ENCODE data around the gene SPNS2.

Gene SPNS2

DNA sequence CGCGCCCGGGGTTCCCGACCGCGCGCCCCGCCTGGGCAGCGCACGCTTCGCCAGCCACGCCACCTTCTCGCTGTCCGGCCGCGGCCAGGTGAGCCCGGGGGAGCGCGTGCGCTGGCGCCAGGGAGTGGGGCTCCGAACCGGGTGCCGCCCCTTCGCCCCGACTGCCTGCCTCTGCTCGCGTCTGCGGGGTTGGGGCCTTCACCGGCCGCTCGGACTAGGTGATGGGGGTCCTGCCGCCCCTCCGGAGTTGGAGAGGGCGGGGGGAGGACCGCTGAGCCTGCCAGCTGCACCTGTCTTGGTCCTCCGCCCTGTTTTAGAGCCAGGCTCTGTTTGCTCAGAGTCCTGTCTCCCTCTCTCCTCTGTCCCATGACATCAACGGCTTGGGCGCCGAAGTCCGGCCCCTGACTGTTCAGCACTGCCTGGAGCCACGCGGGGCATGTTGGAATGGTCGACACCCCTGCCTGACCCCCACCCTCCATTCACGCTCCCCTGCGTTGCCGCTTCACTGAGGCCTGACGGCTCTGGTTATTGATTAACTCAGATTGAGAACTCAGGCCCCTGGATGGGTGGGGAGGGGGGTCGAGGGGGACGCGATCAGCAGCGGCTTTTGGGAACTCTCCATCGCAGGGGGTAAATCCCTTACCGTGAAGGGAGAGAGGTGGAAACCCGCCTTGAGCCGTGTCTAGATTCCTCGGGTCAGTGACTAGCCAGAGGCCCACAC lies 86.4 kb downstream of the SPNS2 start:
- no peak for DNase-seq

- no peak for DNase-seq
These were observed 86.9 kb downstream of the SPNS2 start for GRCh38 chr17:4585638-4585994.

- DNase-seq, result no peak
These were observed 87.4 kb downstream of the SPNS2 start for GRCh38 chr17:4586043-4586442.

GRCh38 chr17:4587195-4587594 lies 88.5 kb downstream of the SPNS2 start:
- no peak for DNase-seq

DNA sequence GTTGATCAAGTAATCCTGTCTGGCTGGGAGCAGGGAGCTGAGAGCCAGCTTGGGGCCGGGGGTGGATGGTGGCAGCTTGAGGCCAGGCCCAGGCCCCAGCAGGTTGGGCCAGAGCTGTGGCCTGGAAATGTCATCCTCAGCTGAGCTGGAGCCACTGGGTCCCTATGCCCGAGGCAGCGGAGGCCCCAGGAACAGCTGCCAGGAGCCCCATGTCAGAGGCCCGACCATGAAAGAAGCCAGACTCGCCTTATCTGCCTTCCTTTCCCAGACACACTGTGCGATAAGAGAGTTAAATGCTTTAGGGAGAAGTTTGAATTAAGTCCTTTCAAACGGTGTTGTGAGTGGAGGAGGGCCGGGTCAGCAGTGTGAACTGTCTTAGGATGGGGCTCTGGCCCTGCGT lies 89.1 kb downstream of the SPNS2 start:
- DNase-seq, result no peak

- no peak for DNase-seq
These were observed 89.7 kb downstream of the SPNS2 start for GRCh38 chr17:4588391-4588790.
